Germinal center (tissue), 1 donor: ENCODE data around the gene TSPAN33.
"Not testable (repeated sequence)": the region's sequence is repeated elsewhere in the genome, so short reads cannot be mapped to it uniquely, and the experiment has no call there.

Experiments used
- DNase-seq: peaks from one replicate; pipeline ENCODE4 v3.0.0; 2012; ENCODE audit warnings: mixed read lengths, low spot score

The TSPAN33 gene

GRCh38 chr7:129144095-129144833 is at the start of gene TSPAN33:
Gene TSPAN33 (plus strand): TSS chr7:129144707. CDS start chr7:129144981, 274 bp downstream.
- DNase-seq: peak; percentile 91

GRCh38 chr7:129095258-129095657 is 49.2 kb upstream of the TSPAN33 start:
- DNase-seq: peak; percentile 53

GRCh38 chr7:129098409-129099084 is 46.0 kb upstream of the TSPAN33 start:
- DNase-seq: no peak

GRCh38 chr7:129100827-129101166 is 43.7 kb upstream of the TSPAN33 start:
- DNase-seq: no peak

- DNase-seq: no peak
Observed at GRCh38 chr7:129101746-129102145, 42.8 kb upstream of the TSPAN33 start.

- DNase-seq: no peak
Observed at GRCh38 chr7:129103561-129104324, 40.8 kb upstream of the TSPAN33 start.

- DNase-seq: no peak
Observed at GRCh38 chr7:129108581-129108980, 35.9 kb upstream of the TSPAN33 start.

- DNase-seq: no peak
Observed at GRCh38 chr7:129110258-129110981, 34.1 kb upstream of the TSPAN33 start.

GRCh38 chr7:129110982-129111376 is 33.5 kb upstream of the TSPAN33 start:
- DNase-seq: no peak

- DNase-seq: no peak
Observed at GRCh38 chr7:129115676-129116075, 28.8 kb upstream of the TSPAN33 start.

- DNase-seq: no peak
Observed at GRCh38 chr7:129118182-129118581, 26.3 kb upstream of the TSPAN33 start.

- DNase-seq: no peak
Observed at GRCh38 chr7:129118976-129119375, 25.5 kb upstream of the TSPAN33 start.

GRCh38 chr7:129121501-129122077 is 22.9 kb upstream of the TSPAN33 start:
- DNase-seq: not testable (repeated sequence)

GRCh38 chr7:129122078-129122750 is 22.3 kb upstream of the TSPAN33 start:
- DNase-seq: no peak

GRCh38 chr7:129122751-129123509 is 21.6 kb upstream of the TSPAN33 start:
- DNase-seq: no peak

- DNase-seq: no peak
Observed at GRCh38 chr7:129123510-129123857, 21.0 kb upstream of the TSPAN33 start.

- no peak for DNase-seq
Observed at GRCh38 chr7:129126314-129126713, 18.2 kb upstream of the TSPAN33 start.

- no peak for DNase-seq
Observed at GRCh38 chr7:129127154-129127553, 17.4 kb upstream of the TSPAN33 start.

GRCh38 chr7:129127601-129128000 is 16.9 kb upstream of the TSPAN33 start:
- DNase-seq: no peak

- no peak for DNase-seq
Observed at GRCh38 chr7:129134356-129134987, 10.0 kb upstream of the TSPAN33 start.
